Loucy (cell line): ENCODE data around the gene SYNPO.

Source experiments
- H2AFZ ChIP-seq: fragments of 200-600 bp; sonication (generic); 2 replicates; pipeline ENCODE4 v1.6.0; 2016; ENCODE audit warnings: antibody characterized with exemption, mild to moderate bottlenecking, low read length, moderate library complexity
- H3F3A ChIP-seq: fragments of 200-600 bp; 2 replicates; pipeline ENCODE4 v1.6.0; 2016; ENCODE audit warnings: antibody characterized with exemption, low read depth, mild to moderate bottlenecking
- H3K27me3 ChIP-seq: fragments of 200-600 bp; sonication (generic); 2 replicates; pipeline ENCODE4 v1.6.1; 2014; ENCODE audit warnings: low read length, mild to moderate bottlenecking; ENCODE audit not compliant: insufficient read depth, poor library complexity, severe bottlenecking
- H3K36me3 ChIP-seq: fragments of 200-600 bp; sonication (generic); 2 replicates; pipeline ENCODE4 v1.6.1; 2016; ENCODE audit warnings: low read length; ENCODE audit not compliant: insufficient read depth
- H3K4me1 ChIP-seq: fragments of 200-600 bp; sonication (generic); 2 replicates; pipeline ENCODE4 v1.5.1; 2014; ENCODE audit warnings: low read length, mild to moderate bottlenecking; ENCODE audit not compliant: insufficient read depth, poor library complexity, severe bottlenecking
- H3K4me2 ChIP-seq: fragments of 200-600 bp; sonication (generic); 2 replicates; pipeline ENCODE4 v1.6.0; 2014; ENCODE audit warnings: antibody characterized with exemption, low read length, low read depth, mild to moderate bottlenecking; ENCODE audit not compliant: poor library complexity, severe bottlenecking
- H3K4me3 ChIP-seq: fragments of 200-600 bp; sonication (generic); 2 replicates; pipeline ENCODE4 v1.5.1; 2014; ENCODE audit warnings: low read length, mild to moderate bottlenecking, mixed read lengths; ENCODE audit not compliant: poor library complexity, severe bottlenecking
- H3K79me2 ChIP-seq: fragments of 200-600 bp; sonication (generic); 2 replicates; pipeline ENCODE4 v1.6.1; 2014; ENCODE audit warnings: low read length; ENCODE audit not compliant: insufficient read depth
- H3K9ac ChIP-seq: fragments of 200-600 bp; sonication (generic); 2 replicates; pipeline ENCODE4 v1.6.0; 2014; ENCODE audit warnings: mild to moderate bottlenecking, low read depth, low read length, moderate library complexity; ENCODE audit not compliant: poor library complexity, severe bottlenecking
- H3K9me2 ChIP-seq: fragments of 200-600 bp; sonication (generic); replicated peaks from 2 replicates; pipeline ENCODE4 v1.6.1; 2016; ENCODE audit warnings: low read depth, low read length, mixed read lengths
- H3K9me3 ChIP-seq: fragments of 200-600 bp; sonication (generic); 2 replicates; pipeline ENCODE4 v1.6.1; 2014; ENCODE audit warnings: mild to moderate bottlenecking, antibody characterized with exemption, low read length, low read depth; ENCODE audit not compliant: insufficient read depth
- H4K20me1 ChIP-seq: fragments of 200-600 bp; sonication (generic); 2 replicates; pipeline ENCODE4 v1.6.0; 2014; ENCODE audit warnings: antibody characterized with exemption, low read length, mild to moderate bottlenecking; ENCODE audit not compliant: insufficient read depth, poor library complexity, severe bottlenecking
- EZH2phosphoT487 ChIP-seq: fragments of 200-600 bp; IDR thresholded peaks from 2 replicates; pipeline ENCODE4 v1.6.1; 2018; ENCODE audit warnings: antibody characterized with exemption, mild to moderate bottlenecking, moderate library complexity, borderline replicate concordance
- TF ChIP-seq, protein P1 (sequence below): fragments of 200-600 bp; sonication (generic); conservative IDR thresholded peaks from 2 replicates; pipeline ENCODE4 v1.5.1; 2014; ENCODE audit warnings: mild to moderate bottlenecking, antibody characterized with exemption, low read length

SYNPO gene

DNA sequence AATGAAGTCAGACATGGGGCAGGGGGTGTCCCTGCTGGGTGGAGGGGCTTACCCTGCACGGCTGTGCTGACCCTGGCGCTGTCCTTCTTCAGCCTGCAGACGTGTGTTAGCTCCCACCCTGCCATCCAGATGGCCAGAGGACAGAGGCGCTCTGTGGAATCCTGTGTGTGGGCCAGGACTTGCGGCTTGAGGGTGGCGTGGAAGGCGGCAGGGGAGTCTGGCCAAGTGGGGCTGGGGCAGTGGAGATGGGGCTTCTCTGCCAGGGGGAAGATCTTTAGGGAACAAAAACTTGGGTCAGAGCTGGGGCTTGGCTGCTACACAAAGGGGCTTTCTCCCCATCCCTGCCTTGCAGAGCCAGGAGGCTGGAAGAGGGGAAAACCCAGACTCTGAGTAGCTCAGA, 46.5 kb upstream of the SYNPO start:
- Histone ChIP-seq H3K9ac (no peak overlapping the region), H3K4me3 (no peak overlapping the region), H3K79me2 (no peaks in the 10 kb centered on the region), H3K4me1 (peaks cover 10% of the 10 kb centered on the region), H2AFZ (no peak overlapping the region), H3K9me3 (no peaks in the 10 kb centered on the region), H3K27me3 (no peaks in the 10 kb centered on the region), H3K36me3 (no peaks in the 10 kb centered on the region), H3F3A (no peaks in the 10 kb centered on the region), H3K9me2 (no peaks in the 10 kb centered on the region), H4K20me1 (no peaks in the 10 kb centered on the region), H3K4me2 (no peak overlapping the region)
- TF ChIP-seq, protein P1, sequence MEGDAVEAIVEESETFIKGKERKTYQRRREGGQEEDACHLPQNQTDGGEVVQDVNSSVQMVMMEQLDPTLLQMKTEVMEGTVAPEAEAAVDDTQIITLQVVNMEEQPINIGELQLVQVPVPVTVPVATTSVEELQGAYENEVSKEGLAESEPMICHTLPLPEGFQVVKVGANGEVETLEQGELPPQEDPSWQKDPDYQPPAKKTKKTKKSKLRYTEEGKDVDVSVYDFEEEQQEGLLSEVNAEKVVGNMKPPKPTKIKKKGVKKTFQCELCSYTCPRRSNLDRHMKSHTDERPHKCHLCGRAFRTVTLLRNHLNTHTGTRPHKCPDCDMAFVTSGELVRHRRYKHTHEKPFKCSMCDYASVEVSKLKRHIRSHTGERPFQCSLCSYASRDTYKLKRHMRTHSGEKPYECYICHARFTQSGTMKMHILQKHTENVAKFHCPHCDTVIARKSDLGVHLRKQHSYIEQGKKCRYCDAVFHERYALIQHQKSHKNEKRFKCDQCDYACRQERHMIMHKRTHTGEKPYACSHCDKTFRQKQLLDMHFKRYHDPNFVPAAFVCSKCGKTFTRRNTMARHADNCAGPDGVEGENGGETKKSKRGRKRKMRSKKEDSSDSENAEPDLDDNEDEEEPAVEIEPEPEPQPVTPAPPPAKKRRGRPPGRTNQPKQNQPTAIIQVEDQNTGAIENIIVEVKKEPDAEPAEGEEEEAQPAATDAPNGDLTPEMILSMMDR, result no peak
- TF ChIP-seq EZH2phosphoT487, result no peak

DNA sequence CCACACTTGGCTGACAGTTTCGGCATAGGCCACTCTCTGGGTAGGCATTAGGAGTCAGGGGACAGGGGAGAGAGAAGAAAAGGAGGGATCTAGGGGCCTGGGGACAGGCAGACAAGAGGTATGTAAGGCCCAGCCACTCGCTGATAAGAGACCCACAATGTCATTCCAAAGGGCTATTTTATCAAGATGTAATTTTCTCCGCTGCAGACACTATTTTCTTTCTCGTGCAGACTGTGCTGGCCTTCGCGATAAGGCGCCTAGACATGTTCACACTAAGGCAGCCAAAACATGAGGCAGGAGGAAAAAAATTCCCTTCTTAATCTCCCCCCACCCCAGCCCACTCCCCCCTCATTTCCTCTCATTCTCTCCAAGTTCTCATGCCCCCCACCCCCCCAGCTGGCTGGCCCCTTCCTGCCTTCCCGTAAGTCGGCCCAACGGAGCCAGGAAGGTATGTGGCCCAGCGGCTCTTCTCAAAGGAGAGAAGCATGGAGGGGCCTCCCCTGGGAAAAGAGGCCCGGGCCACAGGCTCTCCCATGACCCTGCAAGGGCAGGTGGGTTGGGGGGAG, 44.9 kb upstream of the SYNPO start:
- H3K79me2 ChIP-seq, result no peaks in the 10 kb centered on the region
- no peaks in the 10 kb centered on the region for H3K9me2 ChIP-seq
- no peaks in the 10 kb centered on the region for H3K9me3 ChIP-seq
- no peaks in the 10 kb centered on the region for H3F3A ChIP-seq
- H3K36me3 ChIP-seq, result no peaks in the 10 kb centered on the region
- H3K4me1 ChIP-seq, result peaks cover 10% of the 10 kb centered on the region
- no peak overlapping the region for H3K4me2 ChIP-seq
- H2AFZ ChIP-seq, result no peak overlapping the region
- no peak overlapping the region for H3K9ac ChIP-seq
- no peaks in the 10 kb centered on the region for H3K27me3 ChIP-seq
- no peaks in the 10 kb centered on the region for H4K20me1 ChIP-seq
- TF ChIP-seq, protein P1, result no peak
- no peak for TF ChIP-seq EZH2phosphoT487
- H3K4me3 ChIP-seq, result no peak overlapping the region

DNA sequence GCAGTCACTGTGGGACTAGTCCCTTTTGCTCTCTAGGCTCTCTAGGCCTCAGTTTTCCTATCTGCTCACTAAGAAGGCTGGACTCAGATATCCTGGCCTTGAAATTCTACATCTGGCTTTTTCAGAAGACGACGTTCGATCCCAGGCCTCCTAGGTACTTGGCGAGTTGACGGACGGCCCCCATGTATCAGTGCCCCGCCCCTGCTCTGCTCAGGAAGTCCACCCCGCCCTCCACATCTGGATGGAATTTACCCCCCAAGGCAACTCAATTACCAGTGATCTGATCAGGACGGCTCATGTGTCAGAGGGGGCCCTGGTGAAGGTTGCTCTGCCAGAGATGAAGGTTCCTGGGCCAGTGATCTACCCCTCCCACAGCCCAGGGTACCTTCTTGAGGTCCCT, 44.1 kb upstream of the SYNPO start:
- no peaks in the 10 kb centered on the region for H3F3A ChIP-seq
- no peaks in the 10 kb centered on the region for H4K20me1 ChIP-seq
- H3K9me2 ChIP-seq, result no peaks in the 10 kb centered on the region
- no peak overlapping the region for H2AFZ ChIP-seq
- H3K36me3 ChIP-seq, result no peaks in the 10 kb centered on the region
- H3K4me2 ChIP-seq, result no peak overlapping the region
- H3K4me3 ChIP-seq, result no peak overlapping the region
- no peak overlapping the region for H3K9ac ChIP-seq
- no peaks in the 10 kb centered on the region for H3K9me3 ChIP-seq
- no peaks in the 10 kb centered on the region for H3K79me2 ChIP-seq
- peaks cover 10% of the 10 kb centered on the region for H3K4me1 ChIP-seq
- no peak for TF ChIP-seq EZH2phosphoT487
- TF ChIP-seq, protein P1, result no peak
- H3K27me3 ChIP-seq, result no peaks in the 10 kb centered on the region
